A549 (cell line): Measurements from ENCODE around the gene MORF4L2. TPM values are rescaled to one million over a fixed set of nuclear protein-coding genes. Genes with fewer than 3 reads are reported as not detected.

Experiments used
- ATAC-seq, 2 experiments: fragments of 200-7000 bp in 1 of 2; fragments of >200 bp in 1 of 2; cut with Nextera tagmentation in 1 of 2; cut with Tn5 transposase in 1 of 2; 3 replicates each; pipeline versions ENCODE4 v1.8.0 to v1.9.1; 2018 to 2020; ENCODE audit warnings: mild to moderate bottlenecking in 1 of 2, moderate library complexity in 1 of 2
- CTCF ChIA-PET: fragments of 300-600 bp; sonication (Branson Sonifier 250); formaldehyde crosslinking; extraction: SDS; loops from one replicate; lab custom pipeline; 2021; ENCODE audit warnings: antibody characterized with exemption, inconsistent platforms; lab: Yijun Ruan, JAX
- POLR2A ChIA-PET: fragments of 350-600 bp; formaldehyde crosslinking; extraction: SDS; loops from one replicate; lab custom pipeline; 2021; ENCODE audit warnings: antibody characterized with exemption, inconsistent platforms; lab: Yijun Ruan, JAX
- DNase-seq, 2 experiments: peaks; one replicate each; pipeline versions ENCODE4 v3.0.0 to v3.0.0-alpha.2; 2011 to 2016; ENCODE audit warnings: low read depth in 1 of 2, low spot score in 1 of 2
- FAIRE-seq: peaks from 2 replicates; lab custom pipeline; 2011; peaks lifted over from hg19 to GRCh38; lab: Jason Lieb, UNC
- H3K27ac ChIP-seq, 2 experiments: fragments of >200 bp; sonication (Bioruptor Twin); formaldehyde crosslinking; 3 replicates each; pipeline ENCODE4 v1.5.1; 2016 to 2017
- H3K4me1 ChIP-seq: fragments of >200 bp; sonication (Bioruptor Twin); formaldehyde crosslinking; 3 replicates; pipeline ENCODE4 v1.6.1; 2016
- H3K4me2 ChIP-seq: fragments of >200 bp; sonication (Bioruptor Twin); formaldehyde crosslinking; 3 replicates; pipeline ENCODE4 v1.6.1; 2016
- H3K4me3 ChIP-seq: fragments of >200 bp; sonication (Bioruptor Twin); formaldehyde crosslinking; 3 replicates; pipeline ENCODE4 v1.5.1; 2016
- H3K9me3 ChIP-seq: fragments of >200 bp; sonication (Bioruptor Twin); formaldehyde crosslinking; 3 replicates; pipeline ENCODE4 v1.6.1; 2016
- BHLHE40 ChIP-seq: IDR thresholded peaks from 2 replicates; pipeline ENCODE4 v1.6.1; 2012; ENCODE audit warnings: low read depth, low read length, inconsistent platforms
- CHD2 ChIP-seq: fragments of 150-350 bp; IDR thresholded peaks from 2 replicates; pipeline ENCODE4 v1.6.1; 2014; ENCODE audit warnings: low read length; ENCODE audit not compliant: partially characterized antibody
- EHF ChIP-seq: fragments of 250-450 bp; sonication (Bioruptor Pico); IDR thresholded peaks from 2 replicates; pipeline ENCODE4 v1.5.0; 2020; ENCODE audit warnings: mild to moderate bottlenecking
- ESRRA ChIP-seq: fragments of 150-350 bp; IDR thresholded peaks from 2 replicates; pipeline ENCODE4 v1.6.1; 2014; ENCODE audit warnings: mild to moderate bottlenecking, low read length, borderline replicate concordance
- FOSL2 ChIP-seq, 2 experiments: fragments of 450-650 bp in 1 of 2; fragments of >200 bp in 1 of 2; sonication (Bioruptor Twin) in 1 of 2; formaldehyde crosslinking; IDR thresholded peaks; 2 replicates each; pipeline versions ENCODE4 v1.5.0 to v1.6.1; 2016 to 2020; ENCODE audit warnings: mild to moderate bottlenecking in 1 of 2, moderate library complexity in 1 of 2
- FOXS1 ChIP-seq: fragments of 250-450 bp; sonication (Bioruptor Pico); IDR thresholded peaks from 2 replicates; pipeline ENCODE4 v1.5.0; 2020; ENCODE audit warnings: mild to moderate bottlenecking, moderate library complexity
- HEYL ChIP-seq: fragments of 250-450 bp; sonication (Bioruptor Pico); IDR thresholded peaks from 2 replicates; pipeline ENCODE4 v1.8.0; 2021; ENCODE audit warnings: mild to moderate bottlenecking, moderate library complexity
- HOXB13 ChIP-seq: fragments of 250-450 bp; sonication (Bioruptor Pico); IDR thresholded peaks from 2 replicates; pipeline ENCODE4 v1.5.0; 2020; ENCODE audit warnings: low read depth, mild to moderate bottlenecking, moderate library complexity
- JUN ChIP-seq, 2 experiments: fragments of >200 bp; sonication (Bioruptor Twin); formaldehyde crosslinking; IDR thresholded peaks; 2 replicates in 1 of 2; 3 replicates in 1 of 2; pipeline ENCODE4 v1.6.1; 2016 to 2017
- KDM1A ChIP-seq: fragments of 200-600 bp; sonication (generic); IDR thresholded peaks from 2 replicates; pipeline ENCODE4 v1.6.1; 2016; ENCODE audit warnings: low read depth, mild to moderate bottlenecking
- MAFK ChIP-seq: fragments of 450-650 bp; IDR thresholded peaks from 2 replicates; pipeline ENCODE4 v1.6.1; 2014; ENCODE audit not compliant: partially characterized antibody
- MAZ ChIP-seq: fragments of 150-350 bp; IDR thresholded peaks from 2 replicates; pipeline ENCODE4 v1.6.1; 2014; ENCODE audit warnings: antibody characterized with exemption, low read depth, low read length, borderline replicate concordance
- MYC ChIP-seq: IDR thresholded peaks from 2 replicates; pipeline ENCODE4 v1.6.1; 2012; ENCODE audit warnings: mild to moderate bottlenecking, inconsistent platforms, low read length, improper control_type of control experiment, borderline replicate concordance
- NPAS2 ChIP-seq: fragments of 250-450 bp; sonication (Bioruptor Pico); IDR thresholded peaks from 2 replicates; pipeline ENCODE4 v1.8.0; 2022; ENCODE audit warnings: mild to moderate bottlenecking, moderate library complexity, borderline replicate concordance
- PHF8 ChIP-seq: fragments of 200-600 bp; sonication (generic); IDR thresholded peaks from 2 replicates; pipeline ENCODE4 v1.6.1; 2016; ENCODE audit warnings: low read depth, mild to moderate bottlenecking, antibody characterized with exemption, moderate library complexity, borderline replicate concordance
- RAD21 ChIP-seq, 2 experiments: fragments of >200 bp in 1 of 2; sonication (Bioruptor Twin) in 1 of 2; formaldehyde crosslinking in 1 of 2; IDR thresholded peaks in 1 of 2; conservative IDR thresholded peaks in 1 of 2; 2 replicates in 1 of 2; 3 replicates in 1 of 2; pipeline ENCODE4 v1.6.1; 2012 to 2018; ENCODE audit warnings: inconsistent platforms in 1 of 2
- RFX5 ChIP-seq: fragments of 450-650 bp; IDR thresholded peaks from 2 replicates; pipeline ENCODE4 v1.7.1; 2014; ENCODE audit warnings: antibody characterized with exemption, mild to moderate bottlenecking, moderate library complexity
- TP53 ChIP-seq: fragments of 250-450 bp; sonication (Bioruptor Pico); IDR thresholded peaks from 2 replicates; pipeline ENCODE4 v1.5.0; 2021; ENCODE audit warnings: mild to moderate bottlenecking, moderate library complexity
- ZC3H11A ChIP-seq: fragments of 450-650 bp; IDR thresholded peaks from 2 replicates; pipeline ENCODE4 v1.6.1; 2014; ENCODE audit warnings: antibody characterized with exemption, mild to moderate bottlenecking
- ZFP36 ChIP-seq: fragments of 450-650 bp; IDR thresholded peaks from 2 replicates; pipeline ENCODE4 v1.6.1; 2014; ENCODE audit warnings: borderline replicate concordance; ENCODE audit not compliant: partially characterized antibody
- WGBS: methylation state at CpG from one replicate; pipeline ENCODE4 v1.1.6; 2017; ENCODE audit errors: missing lambda C conversion rate; 5-methylcytosine and 5-hydroxymethylcytosine counted together
- polyA plus RNA-seq, 4 experiments: library from polyadenylated mRNA; depleted of rRNA in 3 of 4; stranded (reverse); fragments of >200 nt; fragmentation: RNase III in 1 of 4; extraction: RNeasy Plus Mini Kit Qiagen cat#74134 plus additional on column Dnase treatment in 1 of 4; gene quantifications; 2 replicates in 3 of 4; 3 replicates in 1 of 4; pipeline ENCODE4 v1.2.3, GENCODE V29; 2011 to 2017
- TF ChIP-seq, protein P1 (sequence below): fragments of >200 bp; sonication (Bioruptor Twin); formaldehyde crosslinking; IDR thresholded peaks from 3 replicates; pipeline ENCODE4 v1.6.1; 2016
- TF ChIP-seq, protein P2 (sequence below): fragments of 150-350 bp; IDR thresholded peaks from 2 replicates; pipeline ENCODE4 v1.6.1; 2014; ENCODE audit warnings: low read depth, mild to moderate bottlenecking, low read length

Gene MORF4L2
- polyA plus RNA-seq, 2 of the 4 experiments (the other 2 are of a cell fraction) = 521 to 572 TPM

DNA sequence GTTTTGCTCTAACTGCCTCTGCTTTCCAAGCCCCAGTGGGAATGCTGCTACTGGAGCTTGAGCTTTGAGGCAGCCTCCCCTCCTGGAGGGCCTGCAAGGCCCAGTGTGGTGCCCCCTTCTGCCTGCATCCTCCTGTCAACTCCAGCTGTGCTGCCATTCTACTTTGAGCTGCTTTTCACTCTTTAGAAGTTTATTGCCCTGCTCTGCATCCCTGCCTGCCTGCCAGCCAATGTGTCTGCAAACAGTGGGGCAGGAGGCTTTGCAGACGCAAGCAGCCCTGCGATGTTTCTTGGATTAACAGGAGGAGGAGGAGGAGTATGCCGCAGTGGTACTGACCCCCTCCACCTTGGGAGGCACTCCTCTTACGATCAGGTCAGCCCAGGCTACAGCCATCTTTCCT is 40.6 kb upstream of the MORF4L2 start:
- H3K4me1 ChIP-seq = no peaks in the 10 kb centered on the region
- no peak for ATAC-seq
- CTCF ChIA-PET = interaction anchor here (1.1 kb wide), 1 partner anchor 16 kb away, joined by 4 read pairs; the partner anchor contains the start of gene TMEM31
- H3K9me3 ChIP-seq = no peaks in the 10 kb centered on the region
- WGBS = 58% methylated on average over 2 of the region's 4 CpGs
- H3K4me3 ChIP-seq = no peak overlapping the region
- TF ChIP-seq JUN (IDR thresholded peaks at IDR 0.05) (no peak), HEYL (CRISPR knock-in tag) (no peak), FOSL2 (IDR thresholded peaks at IDR 0.05) (no peak), FOSL2 (CRISPR knock-in tag; IDR thresholded peaks at IDR 0.05) (no peak), MAFK (no peak)
- TF ChIP-seq, all 56 proteins: peak for 0
- DNase-seq (no peak), FAIRE-seq (no peak)
- H3K27ac ChIP-seq = no peak overlapping the region
- POLR2A ChIA-PET = no interaction called here
- H3K4me2 ChIP-seq = no peak overlapping the region

DNA sequence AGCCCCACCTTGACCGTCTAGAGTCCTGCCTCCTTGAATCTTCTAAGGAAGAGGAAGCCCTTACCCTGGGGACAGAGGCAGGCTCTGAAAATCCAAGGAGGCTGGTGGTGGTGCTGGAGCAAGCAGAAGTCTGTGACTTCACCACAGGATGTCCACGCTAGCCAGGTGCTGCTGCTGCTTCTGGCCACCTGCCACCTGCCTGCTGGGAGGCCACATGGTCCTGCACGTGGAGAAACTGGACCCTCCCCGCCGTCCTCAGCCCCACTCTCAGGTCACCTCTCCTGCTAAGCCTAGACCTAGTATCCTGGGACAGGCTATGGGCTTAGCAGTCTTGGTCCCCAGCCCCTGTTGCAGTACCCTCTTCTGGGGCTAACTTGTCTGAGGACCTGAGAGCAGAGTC is 40.0 kb upstream of the MORF4L2 start:
- Histone ChIP-seq H3K4me3 (no peak overlapping the region), H3K4me1 (no peaks in the 10 kb centered on the region), H3K27ac (no peak overlapping the region), H3K4me2 (no peak overlapping the region), H3K9me3 (no peaks in the 10 kb centered on the region)
- ChIA-PET POLR2A (no interaction called here), CTCF (interaction anchor here (0.6 to 1.7 kb wide), 2 partner anchors 40 to 47 kb away, joined by 3 to 5 read pairs; no protein-coding TSS in a partner anchor)
- no peak for TF ChIP-seq CHD2
- no peak for TF ChIP-seq MYC
- DNase-seq (no peak), ATAC-seq (no peak), FAIRE-seq (no peak)
- 11% methylated on average over 4 of the region's 5 CpGs for WGBS

DNA sequence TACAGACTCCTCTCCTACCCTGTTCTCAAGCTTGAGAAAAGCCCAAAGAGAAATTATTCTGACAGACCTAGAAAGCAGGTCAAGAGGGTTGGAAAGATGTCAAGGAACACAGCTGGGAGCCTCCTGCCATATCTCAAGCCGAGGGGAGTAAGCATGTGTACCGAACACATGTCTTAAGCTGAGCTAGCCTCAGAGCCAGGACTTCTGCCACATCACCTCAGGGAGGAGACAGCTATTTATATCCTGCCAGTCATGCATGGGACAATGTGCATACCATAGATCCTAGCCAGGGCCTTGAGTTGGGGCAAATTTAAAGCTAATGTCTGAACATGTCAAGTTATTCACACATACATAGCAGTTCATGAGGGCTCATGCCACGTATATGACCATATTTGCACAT is 36.0 kb upstream of the MORF4L2 start:
- 27% methylated on average over 3 of the region's 3 CpGs for WGBS
- Histone ChIP-seq H3K27ac (no peak overlapping the region), H3K4me3 (no peak overlapping the region), H3K9me3 (no peaks in the 10 kb centered on the region), H3K4me1 (no peaks in the 10 kb centered on the region), H3K4me2 (no peak overlapping the region)
- ATAC-seq = no peak
- FAIRE-seq = peak; percentile 39
- ChIA-PET POLR2A (no interaction called here), CTCF (interaction anchor here (0.6 to 1.0 kb wide), 3 partner anchors 10 to 52 kb away, joined by 4 read pairs; partner anchors contain the start of gene TMEM31)
- DNase-seq = no peak
- TF ChIP-seq TP53 (CRISPR knock-in tag) (no peak), MAFK (no peak), MAZ (no peak), KDM1A (no peak), ZFP36 (no peak), ZC3H11A (no peak), ESRRA (no peak), RFX5 (no peak), BHLHE40 (no peak), FOXS1 (no peak), HOXB13 (CRISPR knock-in tag) (no peak), HEYL (CRISPR knock-in tag) (no peak), PHF8 (no peak), EHF (CRISPR knock-in tag) (no peak), NPAS2 (CRISPR knock-in tag) (no peak), RAD21 (conservative IDR thresholded peaks at IDR 0.05 in 1 of 2, IDR thresholded peaks at IDR 0.05 in 1 of 2) (no peak)
- TF ChIP-seq, protein P1, sequence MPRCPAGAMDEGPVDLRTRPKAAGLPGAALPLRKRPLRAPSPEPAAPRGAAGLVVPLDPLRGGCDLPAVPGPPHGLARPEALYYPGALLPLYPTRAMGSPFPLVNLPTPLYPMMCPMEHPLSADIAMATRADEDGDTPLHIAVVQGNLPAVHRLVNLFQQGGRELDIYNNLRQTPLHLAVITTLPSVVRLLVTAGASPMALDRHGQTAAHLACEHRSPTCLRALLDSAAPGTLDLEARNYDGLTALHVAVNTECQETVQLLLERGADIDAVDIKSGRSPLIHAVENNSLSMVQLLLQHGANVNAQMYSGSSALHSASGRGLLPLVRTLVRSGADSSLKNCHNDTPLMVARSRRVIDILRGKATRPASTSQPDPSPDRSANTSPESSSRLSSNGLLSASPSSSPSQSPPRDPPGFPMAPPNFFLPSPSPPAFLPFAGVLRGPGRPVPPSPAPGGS = no peak
- TF ChIP-seq, protein P2, sequence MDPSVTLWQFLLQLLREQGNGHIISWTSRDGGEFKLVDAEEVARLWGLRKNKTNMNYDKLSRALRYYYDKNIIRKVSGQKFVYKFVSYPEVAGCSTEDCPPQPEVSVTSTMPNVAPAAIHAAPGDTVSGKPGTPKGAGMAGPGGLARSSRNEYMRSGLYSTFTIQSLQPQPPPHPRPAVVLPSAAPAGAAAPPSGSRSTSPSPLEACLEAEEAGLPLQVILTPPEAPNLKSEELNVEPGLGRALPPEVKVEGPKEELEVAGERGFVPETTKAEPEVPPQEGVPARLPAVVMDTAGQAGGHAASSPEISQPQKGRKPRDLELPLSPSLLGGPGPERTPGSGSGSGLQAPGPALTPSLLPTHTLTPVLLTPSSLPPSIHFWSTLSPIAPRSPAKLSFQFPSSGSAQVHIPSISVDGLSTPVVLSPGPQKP = no peak
